NOMO-1 (cell line): ENCODE results near the gene KRT76.
"Not testable (repeated sequence)": the region's sequence is repeated elsewhere in the genome, so short reads cannot be mapped to it uniquely, and the experiment has no call there.

Source experiments
- DNase-seq, 2 experiments: peaks; one replicate each; lab custom pipeline; 2025; ENCODE audit not compliant: unreplicated experiment in 2 of 2; lab: John Stamatoyannopoulos, UW

The KRT76 gene

DNA sequence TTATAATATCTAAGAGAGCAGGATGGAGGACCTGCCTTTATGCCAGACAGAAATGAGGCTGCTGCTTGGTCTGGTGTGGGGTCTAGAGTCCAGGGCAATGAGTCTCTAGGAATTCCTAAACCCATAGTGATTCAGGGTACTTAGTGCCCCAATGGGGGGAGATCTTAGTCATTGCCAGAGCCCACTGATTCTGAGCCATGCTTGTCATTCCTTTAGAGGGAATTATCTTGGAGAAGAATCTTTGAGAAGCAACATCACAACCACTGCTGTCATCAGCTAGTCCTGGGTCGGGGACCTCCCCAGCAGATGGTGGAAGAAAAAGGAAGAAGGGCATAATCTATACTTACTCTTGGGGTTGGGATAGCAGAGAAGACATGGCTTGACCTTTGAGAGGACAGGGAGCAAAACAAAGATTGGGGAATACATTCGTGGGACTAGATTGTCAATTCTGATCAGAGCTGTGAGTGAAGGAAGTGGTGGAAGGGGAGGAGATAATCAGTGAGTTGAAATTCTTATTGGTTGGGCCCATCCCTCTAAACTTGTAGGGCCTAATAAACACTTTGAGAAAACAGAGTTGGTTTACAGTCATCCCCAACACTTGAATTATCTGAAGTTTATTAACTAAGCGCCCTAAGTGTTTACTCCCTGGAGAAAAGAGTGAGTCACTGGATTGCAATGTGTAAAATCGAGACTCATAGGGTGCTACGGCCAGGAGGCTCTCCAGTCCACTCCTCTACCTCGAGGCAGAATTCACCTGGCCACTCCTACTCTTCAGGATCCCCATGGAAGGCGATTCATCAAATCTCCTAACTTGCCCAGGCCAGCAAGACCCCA is 21.7 kb upstream of the KRT76 start:
- no peak for DNase-seq

DNA sequence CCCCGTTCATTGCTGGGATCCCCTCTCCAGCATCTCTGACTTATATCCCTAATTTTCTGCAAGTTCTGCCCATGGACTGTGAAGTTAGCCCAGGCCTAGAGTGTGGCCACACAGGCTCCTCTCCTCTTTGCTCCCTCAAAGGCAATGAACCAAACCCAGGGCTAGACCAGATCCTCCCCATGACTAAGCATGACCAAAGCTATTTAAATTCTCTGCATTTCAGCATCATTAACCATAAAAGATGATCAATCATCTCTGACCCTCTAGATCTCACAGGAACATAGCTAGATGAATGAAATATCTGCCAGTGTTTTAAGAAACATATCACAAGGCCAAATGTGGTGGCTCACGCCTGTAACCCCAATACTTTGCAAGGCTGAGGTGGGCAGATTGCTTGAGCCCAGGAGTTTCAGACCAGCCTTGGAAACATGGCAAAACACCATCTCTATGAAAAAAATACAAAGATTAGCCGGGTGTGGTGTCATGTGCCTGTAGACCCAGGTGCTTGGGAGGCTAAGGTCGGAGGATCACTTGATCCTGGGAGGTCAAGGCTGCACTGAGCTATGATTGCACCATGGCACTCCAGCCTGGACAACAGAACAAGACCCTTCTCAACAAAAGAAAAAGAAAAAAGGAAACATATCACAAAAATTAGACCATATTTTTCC is 21.0 kb upstream of the KRT76 start:
- no peak for DNase-seq

DNA sequence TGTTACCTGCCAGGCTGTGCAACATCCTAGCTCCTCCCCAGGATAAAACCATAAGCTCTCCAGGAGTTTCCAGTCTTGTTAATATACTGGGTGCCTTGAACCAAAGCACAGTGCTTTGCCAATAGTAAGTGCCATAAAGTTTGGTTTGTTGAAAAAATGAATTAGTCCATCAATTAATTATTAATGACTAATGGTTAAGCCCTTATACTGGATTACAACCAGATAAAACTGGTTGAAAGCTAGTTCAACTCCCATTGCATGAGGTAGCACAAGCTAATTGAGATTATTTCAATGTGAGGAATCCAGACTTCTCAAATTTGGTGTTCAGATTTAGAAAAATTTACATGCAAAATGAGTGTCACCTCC is 20.4 kb upstream of the KRT76 start:
- no peak for DNase-seq

DNA sequence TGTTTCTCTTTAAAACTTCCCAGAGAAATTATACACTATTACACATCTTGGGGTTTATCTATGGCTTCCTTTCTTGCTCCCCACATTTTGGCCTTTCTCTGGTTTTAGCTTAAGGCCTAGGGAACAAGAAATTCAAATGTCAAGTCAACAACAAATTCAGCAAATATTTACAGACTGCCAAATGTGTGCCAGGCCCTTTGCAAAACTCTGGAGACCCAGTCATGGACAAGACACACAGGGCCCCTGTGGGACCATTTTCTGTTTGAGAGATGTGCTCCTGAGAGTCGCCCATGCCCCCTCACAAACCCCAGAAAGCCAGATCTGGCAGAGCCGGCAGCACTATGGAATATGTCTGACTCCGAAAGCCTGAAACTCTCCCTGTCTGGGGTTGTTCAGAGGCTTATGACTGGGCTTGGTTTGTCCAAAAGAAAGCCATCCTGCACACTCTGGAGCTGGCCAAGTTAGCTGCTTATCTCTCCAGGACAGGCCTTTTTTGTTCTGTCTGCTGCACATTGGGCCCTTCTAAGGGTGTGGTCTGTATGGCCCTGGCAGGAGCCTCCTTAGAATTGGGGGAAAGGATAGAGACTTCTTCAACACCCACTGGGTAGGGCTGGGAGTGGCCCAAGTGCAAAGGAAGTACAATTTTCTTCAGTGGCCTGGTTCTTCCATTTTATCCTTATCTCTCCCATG is 19.8 kb upstream of the KRT76 start:
- DNase-seq = no peak

DNA sequence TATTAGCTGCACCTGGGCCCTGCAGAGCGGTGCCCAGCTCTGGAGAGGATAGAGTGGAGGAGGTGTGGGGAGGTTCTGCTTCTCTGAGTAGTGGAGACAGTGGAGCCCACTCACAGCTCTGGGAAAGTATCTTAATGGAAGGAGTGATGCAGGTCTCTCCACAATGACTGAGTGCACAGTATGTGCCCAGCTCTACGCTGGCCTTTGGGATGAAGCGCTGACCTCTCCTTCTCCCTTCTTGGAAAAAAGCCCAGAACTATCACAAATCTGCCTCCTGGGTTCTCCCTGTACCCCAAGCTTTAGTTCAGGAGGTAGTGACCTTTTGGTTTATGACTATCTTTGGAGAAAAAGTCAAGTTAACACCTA is 19.3 kb upstream of the KRT76 start:
- no peak for DNase-seq

DNA sequence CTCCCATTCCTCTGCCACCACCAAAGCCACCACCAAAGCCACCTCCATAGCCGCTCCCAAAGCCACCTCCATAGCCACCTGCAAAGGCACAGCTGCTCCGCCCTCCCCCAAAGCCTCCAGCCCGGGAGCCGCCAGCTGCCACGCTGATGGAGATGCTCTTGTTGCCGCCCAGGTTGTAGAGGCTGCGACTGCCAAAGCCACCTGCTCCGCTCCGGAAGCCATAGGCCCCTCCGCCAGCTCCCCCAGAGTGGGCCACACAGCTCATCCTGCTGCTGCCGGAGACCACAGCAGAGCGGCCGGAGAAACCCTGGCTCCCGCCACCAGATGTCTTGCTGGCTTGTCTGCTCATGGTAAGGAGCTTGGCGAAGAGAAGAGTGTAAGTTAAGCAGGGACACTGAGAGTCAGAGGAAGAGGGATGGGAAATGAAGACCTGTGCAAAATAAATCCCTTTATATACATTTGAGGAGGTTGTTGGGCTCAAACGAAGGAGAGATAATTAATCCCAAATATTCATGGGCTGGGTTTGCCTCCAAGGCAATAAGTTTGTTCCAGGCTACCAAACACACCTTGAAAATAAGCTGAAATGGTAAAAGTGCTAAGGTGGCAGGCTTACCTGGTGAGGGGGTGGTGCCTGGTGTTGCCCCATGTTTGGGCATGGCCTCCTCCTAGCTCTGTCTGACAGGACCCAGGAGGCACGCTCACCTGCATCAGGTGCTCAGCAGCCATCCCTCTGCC is 18.7 kb upstream of the KRT76 start, which contains the start of gene KRT3:
TSS of gene KRT3 (minus strand) at position 424 of the 735 bp plus-strand sequence. CDS start at position 349, 75 bp downstream.
- DNase-seq = no peak

DNA sequence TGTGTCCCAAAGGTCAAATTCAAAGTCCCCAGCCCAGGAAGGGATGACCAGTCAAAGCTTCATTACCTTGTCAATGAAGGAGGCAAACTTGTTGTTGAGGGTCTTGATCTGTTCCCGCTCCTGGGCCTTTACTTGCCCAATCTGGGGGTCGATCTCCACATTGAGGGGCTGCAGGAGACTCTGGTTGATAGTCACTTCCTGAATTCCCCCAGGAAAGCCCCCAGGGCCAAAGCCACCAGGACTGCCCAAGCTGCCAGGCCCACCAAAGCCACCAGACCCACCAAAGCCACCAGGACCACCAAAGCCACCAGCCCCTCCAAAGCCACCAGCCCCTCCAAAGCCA is 18.2 kb upstream of the KRT76 start:
- not testable (repeated sequence) for DNase-seq

DNA sequence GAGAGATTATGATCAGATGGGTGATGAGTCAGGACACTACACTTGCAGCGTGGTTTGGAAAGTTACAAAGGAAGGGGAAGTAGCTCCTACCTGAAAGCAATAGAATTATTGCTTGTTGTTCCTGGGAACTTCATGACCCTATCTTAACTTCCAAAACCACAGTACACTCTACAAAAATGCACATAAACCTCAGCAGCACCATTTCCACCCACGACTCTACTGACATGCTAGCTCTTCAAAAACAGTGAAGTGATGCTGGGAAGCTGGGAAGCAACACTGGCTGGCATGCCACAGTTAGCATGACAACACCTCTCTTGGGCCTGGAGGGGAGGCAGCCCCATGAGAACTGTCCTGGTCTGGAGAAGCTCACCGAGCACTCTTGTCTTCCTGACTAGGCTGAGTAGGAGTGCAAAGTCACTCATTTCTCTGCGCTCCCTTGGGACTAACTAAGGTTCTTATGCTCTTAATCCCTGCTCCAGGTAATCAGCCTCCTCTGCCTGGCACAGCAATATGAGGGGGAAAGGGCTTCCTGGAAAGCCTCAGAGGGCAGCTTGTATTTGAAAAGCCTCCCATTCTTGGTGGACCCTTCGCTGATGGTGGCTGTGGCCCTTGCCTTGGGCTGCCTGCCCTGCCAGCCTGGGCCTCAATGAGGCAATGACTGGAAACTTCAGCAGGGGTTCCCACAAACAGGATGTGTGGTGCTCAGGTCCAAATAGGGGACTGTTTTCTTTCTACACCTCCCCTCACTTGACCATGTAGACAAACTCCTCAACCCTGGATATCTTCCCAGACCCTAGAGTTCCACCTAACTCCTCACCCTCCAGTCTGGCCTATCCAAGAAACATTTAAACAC is 17.6 kb upstream of the KRT76 start:
- no peak for DNase-seq

DNA sequence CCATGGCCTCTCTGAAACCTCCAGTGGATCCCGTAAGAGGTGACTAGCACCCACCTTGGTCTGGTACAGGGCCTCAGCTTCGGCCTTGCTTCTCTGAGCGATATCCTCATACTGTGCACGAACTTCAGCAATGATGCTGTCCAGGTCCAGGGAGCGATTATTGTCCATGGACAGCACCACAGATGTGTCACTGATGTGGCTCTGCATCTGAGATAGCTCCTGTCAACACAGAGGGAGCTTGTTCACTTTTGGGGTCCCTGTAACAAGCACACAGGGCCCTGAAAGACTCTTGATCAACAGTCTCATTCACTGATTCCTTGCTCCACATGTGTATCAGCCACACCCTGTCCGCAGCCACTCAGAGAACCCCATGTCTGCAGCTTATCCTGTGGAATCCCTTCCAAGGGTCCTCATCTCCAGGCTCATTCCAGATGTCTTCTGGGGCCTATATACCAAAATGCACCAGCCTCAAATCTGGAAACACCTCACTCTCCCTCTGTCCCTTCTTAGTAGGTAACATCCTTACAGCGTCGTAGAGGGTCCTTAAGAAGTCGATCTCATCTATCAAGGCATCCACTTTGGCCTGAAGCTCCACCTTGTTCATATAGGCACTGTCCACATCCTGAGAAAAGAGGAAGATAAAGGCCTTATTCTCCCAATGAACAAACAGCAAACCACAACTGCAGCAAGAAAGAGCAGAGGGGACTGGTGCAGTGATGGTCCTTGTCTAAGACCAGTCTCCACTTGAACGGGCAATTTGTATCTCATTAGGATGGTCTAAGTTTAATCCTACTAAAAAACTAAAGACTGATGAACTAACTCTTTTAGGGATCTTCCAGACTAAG is 15.3 kb upstream of the KRT76 start:
- DNase-seq = no peak

DNA sequence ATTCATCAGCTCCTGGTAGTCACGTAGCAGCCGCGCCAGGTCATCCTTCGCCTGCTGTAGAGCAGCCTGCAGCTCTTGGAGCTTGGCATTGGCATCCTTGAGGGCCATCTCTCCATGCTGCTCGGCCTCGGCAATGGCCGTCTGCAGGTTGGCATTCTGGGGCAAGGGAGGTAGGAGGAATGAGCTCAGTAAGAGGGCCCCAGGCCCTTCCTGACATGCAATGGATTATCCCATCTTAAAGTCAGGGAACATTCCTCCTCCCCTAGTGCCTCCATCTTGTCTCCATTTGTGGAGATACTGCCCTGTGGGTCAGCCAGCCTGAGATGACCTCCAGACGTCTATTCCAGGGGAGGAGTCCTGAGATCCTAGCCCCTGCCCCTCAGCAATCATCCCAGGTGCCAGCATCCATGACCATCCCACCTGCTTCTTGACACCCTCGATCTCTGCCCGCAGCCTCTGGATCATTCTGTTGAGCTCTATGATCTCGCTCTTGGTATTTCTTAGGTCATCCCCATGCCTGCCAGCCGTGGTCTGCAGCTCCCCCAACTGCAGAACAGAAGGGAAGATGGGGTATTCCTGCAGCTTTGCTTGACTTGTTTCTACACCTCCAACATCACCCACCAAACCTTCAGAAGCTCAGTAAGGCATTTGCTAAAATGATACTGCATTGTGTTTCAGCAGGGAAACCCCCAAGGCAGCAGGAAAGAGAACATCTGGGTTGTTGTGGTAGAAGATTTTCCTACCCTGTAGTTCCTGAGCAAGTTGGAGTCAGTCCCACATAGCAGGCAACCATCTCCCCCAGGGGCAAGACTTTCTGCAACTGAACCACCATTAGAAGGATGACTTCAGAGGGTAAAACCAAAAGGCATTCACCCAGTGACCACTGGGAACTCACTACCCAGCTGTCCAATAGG is 14.4 kb upstream of the KRT76 start:
- DNase-seq = no peak

DNA sequence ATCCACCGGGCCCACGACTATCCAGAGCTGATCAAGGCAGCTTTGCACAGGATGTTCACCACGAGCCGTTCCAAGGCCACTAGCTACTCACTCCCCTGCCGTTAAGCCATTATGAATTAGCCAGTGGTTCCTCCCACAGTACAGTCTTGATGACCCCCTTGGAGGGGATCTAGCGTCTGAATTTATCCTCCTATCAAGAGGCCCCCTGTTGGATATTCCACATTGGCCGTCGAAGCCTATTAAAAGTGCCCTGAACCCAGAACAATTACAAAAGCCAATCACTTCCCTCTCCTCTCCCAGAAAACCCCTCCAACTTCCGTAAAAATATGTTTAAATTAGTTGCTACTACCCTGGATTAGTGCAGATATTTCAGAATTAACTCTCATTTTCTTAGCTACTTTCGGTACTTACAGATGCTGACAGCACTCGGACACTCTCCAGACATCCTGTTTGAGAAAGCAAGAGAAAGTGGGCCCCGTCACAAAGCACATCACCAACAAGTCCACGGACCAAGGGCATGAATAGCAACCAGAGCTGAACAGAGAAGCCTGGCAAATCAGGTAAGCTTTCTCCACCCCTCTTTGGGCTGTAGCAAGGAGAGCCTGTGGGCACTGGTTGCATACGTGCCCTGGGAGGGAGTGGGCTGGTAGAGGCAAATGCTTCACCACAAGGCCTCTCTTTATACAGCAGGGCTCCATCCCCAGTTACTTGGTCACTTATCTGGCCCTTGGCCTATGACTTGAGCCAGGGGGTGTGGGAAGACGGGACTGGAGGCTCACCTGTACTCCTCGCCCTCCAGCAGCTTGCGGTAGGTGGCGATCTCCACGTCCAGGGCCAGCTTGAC is 13.5 kb upstream of the KRT76 start:
- no peak for DNase-seq

DNA sequence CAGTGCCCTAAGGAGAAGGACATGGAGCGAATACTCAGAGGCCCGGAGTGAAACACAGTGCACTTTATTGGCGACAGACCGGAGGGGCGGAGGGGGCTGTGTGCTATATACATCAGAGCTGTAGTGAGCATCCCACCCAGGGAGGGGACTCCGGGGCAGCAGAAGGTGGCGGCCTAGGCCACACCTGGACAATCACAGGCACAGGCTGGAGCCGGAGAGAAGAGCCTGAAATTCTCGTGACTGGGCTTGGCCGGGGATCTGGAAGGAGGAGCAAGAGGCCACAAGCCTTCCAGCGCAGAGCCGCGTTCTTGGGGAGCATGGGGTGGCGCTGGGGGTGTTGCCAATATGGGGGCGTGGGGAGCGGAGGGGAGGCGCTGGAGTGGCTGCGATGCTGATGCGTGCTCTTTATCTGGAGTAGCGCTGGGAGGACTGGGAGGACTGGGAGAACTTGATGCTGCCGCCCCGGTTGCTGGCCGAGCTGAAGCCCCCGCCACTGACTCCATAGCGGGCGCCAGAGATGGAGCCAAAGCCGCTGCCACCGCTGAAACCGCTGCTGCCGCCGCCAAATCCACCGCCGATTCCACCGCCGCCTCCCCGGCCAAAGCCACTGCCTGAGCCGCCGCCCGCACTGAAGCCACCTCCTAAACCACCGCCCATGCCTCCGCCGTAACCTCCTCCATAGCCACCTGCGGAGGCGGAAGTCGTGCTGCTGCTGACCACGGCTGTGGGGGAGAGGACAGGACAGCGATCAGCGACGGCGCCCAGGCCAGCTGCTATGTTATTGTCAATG is 12.7 kb upstream of the KRT76 start:
- DNase-seq = no peak

DNA sequence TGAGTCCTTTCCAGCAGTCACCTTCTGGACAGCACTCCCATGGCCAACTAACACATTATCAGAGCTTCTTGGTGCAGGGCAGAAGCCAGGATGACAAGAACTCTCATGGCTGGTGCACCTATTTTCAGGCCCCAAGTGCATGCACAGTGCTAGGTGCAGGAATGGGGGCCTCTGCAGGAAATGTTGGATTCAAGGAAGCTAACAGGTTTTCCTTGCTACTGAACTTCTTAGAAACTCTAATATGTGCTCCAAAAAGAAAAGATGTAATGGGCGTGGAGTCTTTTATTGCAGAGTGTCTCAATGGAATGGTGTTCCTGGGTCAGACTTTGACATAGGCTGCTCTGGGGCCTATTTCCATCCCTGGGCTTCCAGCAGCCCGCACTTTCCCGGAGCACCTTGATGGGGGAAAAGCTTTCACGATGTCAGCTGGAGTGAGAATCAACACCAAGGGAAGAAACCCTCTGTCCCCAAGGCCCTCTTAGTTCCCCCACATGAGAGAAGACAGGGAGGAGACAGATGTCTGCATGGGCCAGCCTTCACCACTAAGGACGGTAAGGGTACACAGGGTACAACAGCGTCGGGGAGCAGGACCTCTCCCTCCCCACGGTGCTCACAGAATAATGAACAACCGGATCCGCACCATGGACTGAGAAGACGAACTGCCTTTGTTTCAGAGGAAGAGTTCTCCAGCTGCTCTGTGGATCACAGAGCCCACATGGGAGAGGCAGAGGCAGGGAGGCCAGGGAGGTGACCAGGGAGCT is 11.9 kb upstream of the KRT76 start:
- no peak for DNase-seq

DNA sequence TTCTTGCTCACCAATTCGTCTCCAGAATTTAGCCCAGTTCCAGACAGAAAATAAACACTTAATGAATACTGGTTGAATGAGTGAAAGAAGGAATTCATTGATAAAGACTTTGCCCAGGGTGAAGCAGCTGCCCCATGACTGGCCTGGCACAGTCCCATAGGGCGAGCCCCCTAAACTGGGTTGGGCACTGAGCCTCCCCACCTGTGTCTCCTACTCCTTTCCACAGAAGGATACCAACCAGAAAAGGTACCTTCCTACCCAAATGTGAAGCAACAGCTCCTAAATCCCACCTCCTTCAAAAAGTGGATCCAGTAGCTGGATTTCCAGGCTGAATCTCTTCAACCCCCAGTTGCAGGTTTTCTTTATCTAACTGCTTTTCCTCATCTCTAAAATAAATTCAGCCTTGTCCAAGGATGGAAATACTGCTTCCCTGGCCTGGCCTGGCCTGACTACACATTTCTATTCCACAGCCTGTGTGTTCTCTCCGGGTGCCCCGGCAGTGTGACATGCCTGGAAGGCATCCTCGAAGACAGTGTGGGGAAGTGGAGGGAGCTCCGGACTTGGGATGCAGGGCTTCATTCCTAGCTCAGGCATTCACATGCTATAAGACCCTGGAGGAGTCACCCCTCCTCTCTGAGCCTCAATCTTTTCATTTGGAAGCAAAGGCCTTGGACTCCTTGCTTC is 11.2 kb upstream of the KRT76 start:
- DNase-seq = no peak
